ENCODE data around the gene PTGIS.

- TF ChIP-seq FOXM1 (IDR thresholded peaks at IDR 0.05; ENCODE audit: borderline replicate concordance), result no peak
- TF ChIP-seq, protein P1, sequence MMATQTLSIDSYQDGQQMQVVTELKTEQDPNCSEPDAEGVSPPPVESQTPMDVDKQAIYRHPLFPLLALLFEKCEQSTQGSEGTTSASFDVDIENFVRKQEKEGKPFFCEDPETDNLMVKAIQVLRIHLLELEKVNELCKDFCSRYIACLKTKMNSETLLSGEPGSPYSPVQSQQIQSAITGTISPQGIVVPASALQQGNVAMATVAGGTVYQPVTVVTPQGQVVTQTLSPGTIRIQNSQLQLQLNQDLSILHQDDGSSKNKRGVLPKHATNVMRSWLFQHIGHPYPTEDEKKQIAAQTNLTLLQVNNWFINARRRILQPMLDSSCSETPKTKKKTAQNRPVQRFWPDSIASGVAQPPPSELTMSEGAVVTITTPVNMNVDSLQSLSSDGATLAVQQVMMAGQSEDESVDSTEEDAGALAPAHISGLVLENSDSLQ (IDR thresholded peaks at IDR 0.05), result no peak
- TF ChIP-seq ELF4 (IDR thresholded peaks at IDR 0.05), result no peak
- no peak for TF ChIP-seq SP1 (IDR thresholded peaks at IDR 0.05)
- TF ChIP-seq BHLHE40 (IDR thresholded peaks at IDR 0.05; ENCODE audit: borderline replicate concordance), result no peak
- no peak for TF ChIP-seq FOXA1 (IDR thresholded peaks at IDR 0.05)
- TF ChIP-seq TARDBP (IDR thresholded peaks at IDR 0.05), result no peak
These were observed 15.4 kb upstream of the PTGIS start for GRCh38 chr20:49583343-49583668.

Data from HEK293T (cell line).